Hepatocyte (in vitro differentiated cells): ENCODE measurements around the gene AQP1. TPM values are rescaled to one million over a fixed set of nuclear protein-coding genes. Genes with fewer than 3 reads are reported as not detected.

Experiments used
- DNase-seq: peaks from one replicate; pipeline ENCODE4 v3.0.0-alpha.2; 2016; ENCODE audit warnings: low spot score
- H2AFZ ChIP-seq: fragments of 200-600 bp; sonication (generic); 2 replicates; pipeline ENCODE4 v1.6.0; 2016; ENCODE audit warnings: antibody characterized with exemption, mild to moderate bottlenecking
- H3K27ac ChIP-seq: fragments of 200-600 bp; sonication (generic); 2 replicates; pipeline ENCODE4 v1.5.1; 2016; ENCODE audit warnings: mild to moderate bottlenecking
- H3K27me3 ChIP-seq: fragments of 200-600 bp; sonication (generic); 2 replicates; pipeline ENCODE4 v1.6.1; 2016
- H3K36me3 ChIP-seq: fragments of 200-600 bp; sonication (generic); replicated peaks from 2 replicates; pipeline ENCODE4 v1.5.1; 2016; ENCODE audit warnings: low read depth; ENCODE audit not compliant: insufficient read depth
- H3K4me1 ChIP-seq: fragments of 200-600 bp; sonication (generic); 2 replicates; pipeline ENCODE4 v1.5.1; 2016; ENCODE audit warnings: mild to moderate bottlenecking, moderate library complexity; ENCODE audit not compliant: insufficient read depth
- H3K4me2 ChIP-seq: fragments of 200-600 bp; sonication (generic); 2 replicates; pipeline ENCODE4 v1.6.0; 2016
- H3K4me3 ChIP-seq: fragments of 200-600 bp; sonication (generic); 2 replicates; pipeline ENCODE4 v1.5.1; 2016; ENCODE audit warnings: mild to moderate bottlenecking
- H3K79me2 ChIP-seq: fragments of 200-600 bp; sonication (generic); 2 replicates; pipeline ENCODE4 v1.6.0; 2017; ENCODE audit warnings: mild to moderate bottlenecking
- H3K9me2 ChIP-seq: fragments of 200-600 bp; sonication (generic); replicated peaks from 2 replicates; pipeline ENCODE4 v1.6.0; 2017; ENCODE audit warnings: mild to moderate bottlenecking; ENCODE audit not compliant: insufficient read depth
- H3K9me3 ChIP-seq: fragments of 200-600 bp; sonication (generic); 2 replicates; pipeline ENCODE4 v1.5.1; 2016; ENCODE audit warnings: low read depth, mild to moderate bottlenecking
- H4K20me1 ChIP-seq: fragments of 200-600 bp; sonication (generic); 2 replicates; pipeline ENCODE4 v1.6.0; 2016; ENCODE audit warnings: mild to moderate bottlenecking; ENCODE audit not compliant: insufficient read depth, poor library complexity, severe bottlenecking
- EZH2 ChIP-seq: fragments of 200-600 bp; sonication (generic); IDR thresholded peaks from 2 replicates; pipeline ENCODE4 v1.6.1; 2016; ENCODE audit warnings: antibody characterized with exemption, mild to moderate bottlenecking, borderline replicate concordance
- EZH2phosphoT487 ChIP-seq: fragments of 200-600 bp; sonication (generic); IDR thresholded peaks from one replicate; pipeline ENCODE4 v1.6.1; 2018; ENCODE audit warnings: antibody characterized with exemption, mild to moderate bottlenecking, low read depth, moderate library complexity; ENCODE audit not compliant: unreplicated experiment, severe bottlenecking
- WGBS: methylation state at CpG from one replicate; pipeline ENCODE4 v1.1.6; 2016; ENCODE audit warnings: low lambda C conversion rate; ENCODE audit errors: missing lambda C conversion rate; 5-methylcytosine and 5-hydroxymethylcytosine counted together
- polyA plus RNA-seq: library from polyadenylated mRNA; unstranded; fragments of >200 nt; fragmentation: Nextera tagmentation; extraction: Ambion mirVana; gene quantifications from 2 replicates; pipeline ENCODE4 v1.2.1, GENCODE V29; 2016
- total RNA-seq: library from RNA; depleted of rRNA; stranded (reverse); fragments of >200 nt; gene quantifications from 2 replicates; pipeline ENCODE4 v1.2.3, GENCODE V29; 2014
- TF ChIP-seq, protein P1 (sequence below): fragments of 200-600 bp; sonication (generic); IDR thresholded peaks from 2 replicates; pipeline ENCODE4 v1.5.1; 2016; ENCODE audit warnings: antibody characterized with exemption, mild to moderate bottlenecking; ENCODE audit not compliant: poor library complexity

Gene AQP1
- total and polyA plus RNA-seq, 2 experiments from 2014 or later, result 124 to 183 TPM

DNA sequence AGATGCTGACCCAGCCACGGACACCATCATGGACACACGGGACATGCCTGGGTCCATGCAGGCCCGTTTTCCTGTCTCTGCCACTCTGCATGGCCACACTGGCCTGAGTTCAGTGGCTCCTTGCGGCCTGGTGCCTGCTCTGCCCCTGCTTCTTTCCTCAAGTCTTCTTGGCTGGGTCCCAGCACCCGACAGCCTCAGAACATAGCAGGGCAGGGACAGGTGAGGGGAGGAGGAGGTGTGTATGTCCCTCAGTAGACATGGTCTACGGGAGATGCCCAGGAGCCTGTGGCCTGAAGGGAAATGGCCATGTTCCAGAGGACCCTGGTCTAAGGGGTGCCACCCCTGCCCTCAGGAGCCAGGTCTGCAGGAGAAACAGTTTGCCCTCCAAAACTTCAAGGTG, 2.2 kb upstream of the AQP1 start:
- Histone ChIP-seq H3K27ac (no peak overlapping the region), H4K20me1 (no peaks in the 10 kb centered on the region), H3K36me3 (no peaks in the 10 kb centered on the region), H3K4me1 (peaks cover 26% of the 10 kb centered on the region), H3K4me2 (no peak overlapping the region), H3K9me2 (no peaks in the 10 kb centered on the region), H3K79me2 (no peaks in the 10 kb centered on the region), H2AFZ (no peak overlapping the region), H3K9me3 (no peaks in the 10 kb centered on the region), H3K4me3 (no peak overlapping the region), H3K27me3 (no peaks in the 10 kb centered on the region)
- TF ChIP-seq EZH2, result no peak
- no peak for TF ChIP-seq EZH2phosphoT487
- TF ChIP-seq, protein P1, sequence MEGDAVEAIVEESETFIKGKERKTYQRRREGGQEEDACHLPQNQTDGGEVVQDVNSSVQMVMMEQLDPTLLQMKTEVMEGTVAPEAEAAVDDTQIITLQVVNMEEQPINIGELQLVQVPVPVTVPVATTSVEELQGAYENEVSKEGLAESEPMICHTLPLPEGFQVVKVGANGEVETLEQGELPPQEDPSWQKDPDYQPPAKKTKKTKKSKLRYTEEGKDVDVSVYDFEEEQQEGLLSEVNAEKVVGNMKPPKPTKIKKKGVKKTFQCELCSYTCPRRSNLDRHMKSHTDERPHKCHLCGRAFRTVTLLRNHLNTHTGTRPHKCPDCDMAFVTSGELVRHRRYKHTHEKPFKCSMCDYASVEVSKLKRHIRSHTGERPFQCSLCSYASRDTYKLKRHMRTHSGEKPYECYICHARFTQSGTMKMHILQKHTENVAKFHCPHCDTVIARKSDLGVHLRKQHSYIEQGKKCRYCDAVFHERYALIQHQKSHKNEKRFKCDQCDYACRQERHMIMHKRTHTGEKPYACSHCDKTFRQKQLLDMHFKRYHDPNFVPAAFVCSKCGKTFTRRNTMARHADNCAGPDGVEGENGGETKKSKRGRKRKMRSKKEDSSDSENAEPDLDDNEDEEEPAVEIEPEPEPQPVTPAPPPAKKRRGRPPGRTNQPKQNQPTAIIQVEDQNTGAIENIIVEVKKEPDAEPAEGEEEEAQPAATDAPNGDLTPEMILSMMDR, result no peak
- WGBS, result 89% methylated on average over 6 of the region's 6 CpGs
- DNase-seq, result no peak

DNA sequence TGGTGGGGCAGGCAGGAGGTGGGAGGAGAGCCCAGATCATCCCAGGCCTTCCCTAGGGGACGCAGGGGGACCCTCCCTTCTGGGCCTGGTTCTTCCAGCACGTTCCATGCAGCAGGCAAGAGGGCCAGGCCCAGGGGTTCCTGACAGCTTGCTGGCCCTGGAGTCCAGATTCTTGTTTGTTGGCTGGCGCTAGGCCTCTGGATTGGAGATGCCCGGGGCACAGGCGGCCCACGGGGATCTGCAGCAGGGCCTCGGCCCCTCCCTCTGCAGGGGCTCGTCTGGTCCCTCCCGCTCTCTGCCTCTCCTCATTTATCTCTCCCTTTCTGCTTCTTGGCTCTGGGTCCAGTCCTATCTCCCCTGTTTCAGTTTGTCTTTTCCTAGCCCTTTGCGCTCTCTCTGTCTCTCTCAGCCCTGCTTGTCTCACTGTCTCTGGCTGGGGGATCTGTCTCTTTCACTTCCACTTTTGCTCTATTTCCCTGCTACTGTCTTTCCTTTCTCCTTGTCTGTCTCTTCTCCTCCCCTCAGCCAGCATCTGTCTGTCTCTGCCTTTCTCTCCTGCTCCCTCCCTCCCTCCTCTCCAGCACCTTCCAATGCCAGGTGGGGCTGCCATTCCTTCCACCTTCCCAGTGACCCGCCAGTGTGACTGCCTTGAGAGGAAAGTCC, 1.1 kb upstream of the AQP1 start:
- Histone ChIP-seq H3K4me1 (peaks cover 35% of the 10 kb centered on the region), H3K9me3 (no peaks in the 10 kb centered on the region), H3K27me3 (no peaks in the 10 kb centered on the region), H3K79me2 (no peaks in the 10 kb centered on the region), H3K27ac (no peak overlapping the region), H3K9me2 (no peaks in the 10 kb centered on the region), H3K4me3 (no peak overlapping the region), H3K36me3 (no peaks in the 10 kb centered on the region), H3K4me2 (no peak overlapping the region), H4K20me1 (no peaks in the 10 kb centered on the region), H2AFZ (no peak overlapping the region)
- TF ChIP-seq, protein P1, result no peak
- TF ChIP-seq EZH2 (no peak), EZH2phosphoT487 (no peak)
- no peak for DNase-seq
- 70% methylated on average over 11 of the region's 11 CpGs for WGBS

DNA sequence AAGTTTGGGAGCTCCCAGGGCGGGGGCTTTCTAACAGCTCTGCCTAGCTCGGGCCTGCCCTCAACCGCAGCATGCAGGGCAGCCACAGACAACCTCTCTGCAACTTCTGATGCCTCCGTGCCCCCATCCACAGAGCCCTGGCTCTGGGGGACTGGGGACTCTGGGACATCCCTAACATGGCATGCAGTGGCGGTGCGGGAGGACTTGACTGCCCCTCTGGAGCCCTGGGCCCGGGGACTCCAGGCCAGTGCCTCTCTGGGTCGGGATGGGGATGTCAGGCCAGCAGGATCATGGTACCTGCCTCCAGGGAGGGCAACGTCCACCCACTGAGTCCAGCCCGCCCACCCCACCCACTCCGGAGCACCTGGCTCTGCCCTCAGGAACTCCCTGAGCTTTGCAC, 520 bp upstream of the AQP1 start:
- H4K20me1 ChIP-seq, result no peaks in the 10 kb centered on the region
- no peaks in the 10 kb centered on the region for H3K27me3 ChIP-seq
- H3K79me2 ChIP-seq, result no peaks in the 10 kb centered on the region
- H3K9me2 ChIP-seq, result no peaks in the 10 kb centered on the region
- peaks cover 32% of the 10 kb centered on the region for H3K4me1 ChIP-seq
- no peak overlapping the region for H3K4me2 ChIP-seq
- no peak overlapping the region for H2AFZ ChIP-seq
- WGBS, result 88% methylated on average over 11 of the region's 11 CpGs
- DNase-seq, result no peak
- H3K27ac ChIP-seq, result no peak overlapping the region
- no peaks in the 10 kb centered on the region for H3K9me3 ChIP-seq
- H3K4me3 ChIP-seq, result no peak overlapping the region
- TF ChIP-seq EZH2phosphoT487, result no peak
- TF ChIP-seq, protein P1, result no peak
- TF ChIP-seq EZH2, result no peak
- no peaks in the 10 kb centered on the region for H3K36me3 ChIP-seq
